ENCODE data around the gene TAMALIN.
A peak's percentile ranks its signal among the peaks of the same experiment; 100 is the strongest.

Gene TAMALIN

GRCh38 chr12:52014567-52015530 lies 8.1 kb downstream of the TAMALIN start:
- no peak for DNase-seq

DNA sequence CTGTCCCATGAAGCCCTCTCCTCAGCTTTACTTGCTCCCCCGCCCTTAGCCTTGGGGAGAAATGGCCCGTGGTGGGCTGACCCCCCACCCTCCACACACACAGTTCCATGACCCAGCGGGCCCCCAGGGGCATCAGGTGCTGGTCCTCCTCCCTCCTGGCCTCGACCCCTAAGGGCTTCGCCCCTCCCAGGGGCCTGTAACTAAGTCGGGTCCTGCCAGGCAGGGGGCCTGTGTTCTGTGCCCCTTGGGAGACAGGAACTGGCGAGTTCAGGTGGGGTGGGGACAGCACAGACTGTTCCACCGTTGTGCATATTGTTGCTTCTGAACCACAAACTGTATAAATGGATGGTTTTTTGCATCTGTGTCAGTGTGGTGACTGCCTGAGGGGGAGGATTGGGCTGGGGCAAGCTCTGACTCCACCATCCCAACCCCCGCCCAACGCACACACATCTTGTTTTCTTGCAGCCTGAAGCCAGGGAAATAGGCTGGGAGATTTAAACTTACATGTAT lies 8.8 kb downstream of the TAMALIN start:
- no peak for DNase-seq

DNA sequence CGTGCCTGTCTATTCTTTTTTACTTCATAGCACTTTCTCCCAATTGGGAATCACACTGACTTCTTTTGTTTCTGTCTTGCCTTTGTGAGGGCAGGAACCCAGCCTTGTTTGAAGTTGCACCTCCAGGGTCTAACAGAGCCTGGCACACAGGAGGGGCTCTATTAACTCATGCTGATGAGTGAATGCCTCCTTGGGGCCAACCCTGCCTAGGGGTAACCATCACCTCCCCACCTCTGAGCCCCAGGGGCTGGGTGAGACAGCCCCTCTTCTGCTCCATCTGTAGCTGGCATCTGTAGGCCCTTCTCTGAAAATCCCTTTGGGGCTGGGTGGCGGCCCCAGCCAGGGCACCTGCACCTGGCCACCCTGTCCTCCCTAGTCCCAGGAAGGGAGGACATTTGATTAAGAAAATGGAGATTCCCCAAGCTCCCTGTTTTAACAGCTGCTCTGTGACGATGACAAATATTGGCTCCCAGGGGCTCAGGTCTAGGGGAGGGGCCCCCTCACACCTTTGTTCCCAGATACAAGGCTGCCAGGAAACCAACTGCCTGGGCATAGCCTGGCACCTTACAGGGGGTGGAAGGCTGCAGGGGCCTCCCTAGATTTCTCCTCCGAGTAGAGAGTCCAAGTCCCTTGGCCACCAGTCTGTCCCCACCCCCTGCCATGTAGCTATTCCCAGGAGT lies 11.8 kb downstream of the TAMALIN start:
- DNase-seq = no peak

DNA sequence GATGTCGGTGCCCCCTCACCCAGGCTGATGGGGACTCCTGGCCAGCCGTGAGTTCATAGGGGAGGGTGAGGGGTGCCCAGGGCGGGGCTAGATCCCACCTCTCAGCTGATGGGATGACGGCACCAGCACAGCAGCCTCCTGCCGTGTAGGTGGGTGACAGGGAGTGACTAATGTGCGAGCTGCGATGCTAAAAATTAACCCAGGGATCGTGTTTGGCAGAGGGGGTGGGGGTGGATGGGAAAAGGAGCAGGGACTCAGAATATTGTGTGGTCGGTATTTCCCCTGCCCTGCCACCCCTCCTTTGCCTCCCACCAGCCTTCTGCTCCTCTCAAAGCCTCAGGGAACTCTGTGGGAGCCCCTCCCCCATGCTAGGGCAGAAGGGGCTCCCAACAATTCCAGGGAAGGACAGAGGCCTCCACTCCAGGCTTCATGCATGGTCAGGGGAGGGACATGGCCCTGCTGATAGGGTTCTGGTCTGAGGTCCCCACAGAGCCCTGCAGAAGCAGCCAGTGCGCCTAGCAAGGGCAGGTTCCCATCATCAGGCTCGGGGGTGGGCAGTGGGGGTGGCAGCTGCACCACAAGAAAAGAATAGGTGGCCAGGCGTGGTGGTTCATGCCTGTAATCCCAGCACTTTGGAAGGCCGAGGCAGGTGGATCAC lies 12.5 kb downstream of the TAMALIN start:
- no peak for DNase-seq

- DNase-seq = peak; percentile 8
These were observed 14.0 kb downstream of the TAMALIN start for GRCh38 chr12:52020539-52021336.

DNA sequence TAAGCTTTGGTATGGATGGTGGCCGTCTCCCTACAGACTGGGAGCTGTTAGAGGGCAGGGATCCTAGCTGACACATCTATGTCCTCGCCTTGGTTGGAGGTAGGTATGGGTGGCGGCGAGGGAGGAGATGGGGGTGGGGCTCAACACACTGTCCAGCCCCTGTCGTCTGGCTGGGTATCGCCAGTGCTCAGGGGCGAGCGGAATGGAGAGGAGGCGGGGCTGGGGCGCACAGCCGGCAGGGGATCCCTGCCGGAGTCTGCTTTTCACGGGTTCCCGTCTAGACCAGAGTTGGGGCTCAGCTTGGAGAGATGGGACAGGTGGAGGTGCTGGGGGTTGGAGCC lies 16.1 kb downstream of the TAMALIN start:
- DNase-seq = no peak

- peak; percentile 46 for DNase-seq
These were observed 16.6 kb downstream of the TAMALIN start for GRCh38 chr12:52023182-52023975.

GRCh38 chr12:52023976-52024688 lies 17.4 kb downstream of the TAMALIN start:
- no peak for DNase-seq

GRCh38 chr12:52024845-52025230 lies 18.1 kb downstream of the TAMALIN start:
- DNase-seq = no peak

DNA sequence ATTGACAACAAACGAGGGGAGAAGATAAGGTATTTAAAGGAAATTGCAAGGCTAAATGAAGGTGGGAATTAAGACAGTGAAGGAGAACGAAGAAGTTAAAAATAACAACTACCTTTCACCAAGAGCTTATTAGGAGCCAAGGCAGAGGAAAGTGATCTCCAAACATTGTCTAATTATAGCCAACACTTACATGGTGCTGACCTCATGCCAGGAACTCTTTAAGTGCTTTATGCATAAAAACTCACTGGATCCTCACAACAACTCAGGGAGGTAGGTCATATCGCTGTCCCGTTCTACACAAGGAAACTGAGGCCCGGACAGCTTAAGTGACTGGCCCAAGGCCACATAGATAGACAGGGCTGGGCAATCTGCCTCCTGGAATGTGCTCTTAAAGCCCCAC lies 19.5 kb downstream of the TAMALIN start:
- DNase-seq = no peak

- DNase-seq = no peak
These were observed 20.5 kb downstream of the TAMALIN start for GRCh38 chr12:52027085-52027843.

DNA sequence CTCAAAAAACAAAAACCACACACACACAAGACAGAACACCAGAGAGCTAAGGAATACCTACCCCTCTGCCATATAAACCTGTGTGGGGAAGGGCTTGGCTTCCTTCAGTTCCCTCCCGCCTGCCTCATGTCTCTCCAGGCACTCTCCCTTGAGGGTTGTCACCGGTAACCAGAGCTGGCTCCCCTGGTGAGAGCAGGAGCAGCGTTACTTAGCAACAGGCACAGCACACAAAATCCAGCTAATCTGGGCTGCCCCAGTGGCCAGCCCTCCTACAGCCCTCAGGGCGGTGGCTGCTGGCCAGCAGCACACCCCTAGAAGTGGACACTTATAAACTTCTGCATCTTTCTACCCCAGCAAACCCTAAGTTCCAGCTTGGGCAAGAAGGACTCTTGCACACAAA lies 22.9 kb downstream of the TAMALIN start:
- DNase-seq = no peak

DNA sequence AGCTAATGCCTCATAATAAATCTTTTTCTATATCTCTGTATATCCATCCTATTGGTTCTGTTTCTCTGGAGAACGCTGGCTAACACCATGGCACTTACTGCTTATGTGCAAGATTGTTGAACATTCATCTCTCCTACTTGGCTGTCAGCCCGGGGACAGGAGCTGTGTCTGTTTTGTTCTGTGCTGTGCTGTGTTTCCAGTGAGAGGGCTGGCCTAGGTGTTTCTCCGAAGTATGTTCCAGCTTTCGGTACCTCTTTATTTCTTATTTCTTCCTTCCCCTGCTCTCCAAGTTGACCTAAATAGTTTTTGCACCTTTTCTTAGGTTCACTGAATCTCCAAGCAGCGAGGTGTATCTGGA lies 25.7 kb downstream of the TAMALIN start:
- DNase-seq = no peak

GRCh38 chr12:52032804-52033445 lies 26.2 kb downstream of the TAMALIN start:
- DNase-seq = peak; percentile 48

GRCh38 chr12:52033446-52034140 lies 26.8 kb downstream of the TAMALIN start:
- no peak for DNase-seq

DNA sequence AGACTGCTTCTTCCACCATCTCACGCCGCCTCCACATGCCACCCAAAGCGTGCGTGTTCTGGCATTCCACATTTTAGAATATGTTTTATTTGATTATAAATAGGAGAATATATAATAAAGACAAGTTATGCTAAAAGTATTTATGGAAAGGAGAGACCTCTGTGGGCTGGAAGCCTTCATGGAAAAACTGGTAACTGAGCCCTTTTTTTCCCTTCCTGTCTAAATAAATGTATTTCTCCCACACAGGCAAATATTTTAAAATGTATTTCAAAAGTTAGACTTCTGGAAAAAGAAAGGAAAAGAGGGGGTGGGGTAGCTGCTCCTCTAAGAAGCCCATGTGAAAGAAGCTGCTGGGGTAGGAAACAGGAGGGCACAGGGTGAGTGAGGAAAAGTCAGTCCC lies 28.4 kb downstream of the TAMALIN start:
- DNase-seq = no peak

DNA sequence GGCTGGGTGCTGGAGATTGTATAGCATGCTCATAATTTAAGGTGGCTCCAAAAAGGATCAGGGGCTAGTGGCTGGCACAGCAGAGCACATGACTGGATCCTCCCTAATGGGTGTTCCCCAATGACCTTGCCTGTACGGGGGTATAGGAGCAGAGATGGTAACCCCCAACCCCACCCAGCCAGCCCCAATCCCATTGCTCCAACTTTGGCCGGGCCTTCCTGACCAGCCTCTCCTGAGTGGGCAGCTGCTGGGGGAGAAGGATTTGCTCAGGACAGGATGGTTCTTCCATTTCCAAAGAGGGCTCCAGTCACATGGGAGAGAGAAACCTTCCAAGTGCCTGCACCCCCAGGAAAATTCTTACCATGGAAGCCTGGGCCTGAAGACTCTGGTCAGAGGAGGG lies 29.2 kb downstream of the TAMALIN start:
- no peak for DNase-seq

GRCh38 chr12:52036587-52037171 lies 29.9 kb downstream of the TAMALIN start:
- no peak for DNase-seq
